Testis (tissue), 2 donors: ENCODE data around the gene IGF1R.

ENCODE experiments used
- CTCF ChIP-seq, 3 experiments: fragments of 450-650 bp in 2 of 3; fragments of 200-600 bp in 1 of 3; sonication (generic) in 1 of 3; IDR thresholded peaks; one replicate each; pipeline ENCODE4 v1.5.1; 2016 to 2019; ENCODE audit warnings: antibody characterized with exemption in 3 of 3, mild to moderate bottlenecking in 2 of 3, moderate library complexity in 1 of 3
- POLR2A ChIP-seq: fragments of 450-650 bp; IDR thresholded peaks from one replicate; pipeline ENCODE4 v1.6.1; 2017; ENCODE audit warnings: antibody characterized with exemption, mild to moderate bottlenecking, moderate library complexity

- TF ChIP-seq POLR2A (no peak), CTCF (IDR thresholded peaks at IDR 0.05) (no peak)
Measured at GRCh38 chr15:98795980-98796379, 147.6 kb downstream of the IGF1R start.
